ACHN (cell line): ENCODE measurements around the gene NDUFS8.

Experiments
- DNase-seq: peaks from one replicate; pipeline ENCODE4 v3.0.0-alpha.2; 2015
- in situ Hi-C: cut with HindIII; loops from 2 replicates; pipeline ENCODE4 v1.10.0; 2017; ENCODE audit warnings: low sequenced_read_pairs, low pct_ligation_motif_present, low pct_unique_long_range_greater_than_20kb

The NDUFS8 gene

DNA sequence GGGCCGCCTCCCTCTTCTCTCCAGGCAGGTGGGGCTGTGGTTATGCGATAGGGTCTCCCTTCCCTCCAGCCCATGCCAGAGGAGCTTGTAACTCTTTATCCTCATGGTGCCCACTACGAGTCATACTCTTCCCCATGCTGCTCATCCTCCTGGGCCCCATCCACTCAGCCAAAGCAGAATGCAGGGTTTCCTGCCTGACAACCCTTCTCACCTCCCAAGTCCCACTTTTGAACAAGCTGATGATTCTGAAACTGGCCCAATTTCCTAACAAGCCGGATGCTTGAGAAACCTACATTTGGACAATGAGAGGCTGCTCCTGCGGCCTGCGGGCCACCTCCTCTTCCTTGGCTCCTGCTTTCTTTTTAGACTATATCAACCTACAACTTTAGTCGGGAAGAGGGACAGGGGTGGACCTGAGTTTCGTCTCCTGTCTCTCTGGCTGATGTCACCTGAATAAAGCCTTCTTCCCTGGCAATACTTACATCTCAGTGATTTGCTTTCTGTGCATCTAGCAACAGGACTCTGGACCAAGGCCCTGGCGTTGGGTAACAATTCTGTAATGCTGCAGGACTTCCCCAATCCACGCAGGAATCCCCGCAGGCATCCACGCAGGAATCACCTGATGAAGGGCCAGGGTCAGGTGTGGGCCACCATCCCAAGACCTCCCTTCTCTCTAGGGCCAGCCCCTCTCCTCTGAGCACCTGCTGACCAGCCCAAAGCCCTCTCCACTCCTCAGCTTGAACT lies 1.5 kb upstream of the NDUFS8 start:
- in situ Hi-C loops: no loop called here
- no peak for DNase-seq

GRCh38 chr11:68031144-68031464 lies 623 bp downstream of the NDUFS8 start:
- in situ Hi-C loops: no loop called here
- no peak for DNase-seq

- in situ Hi-C loops: no loop called here
- no peak for DNase-seq
Measured at GRCh38 chr11:68032003-68032402, 1.5 kb downstream of the NDUFS8 start.

GRCh38 chr11:68032997-68033707 lies 2.7 kb downstream of the NDUFS8 start:
- in situ Hi-C loops: no loop called here
- no peak for DNase-seq

DNA sequence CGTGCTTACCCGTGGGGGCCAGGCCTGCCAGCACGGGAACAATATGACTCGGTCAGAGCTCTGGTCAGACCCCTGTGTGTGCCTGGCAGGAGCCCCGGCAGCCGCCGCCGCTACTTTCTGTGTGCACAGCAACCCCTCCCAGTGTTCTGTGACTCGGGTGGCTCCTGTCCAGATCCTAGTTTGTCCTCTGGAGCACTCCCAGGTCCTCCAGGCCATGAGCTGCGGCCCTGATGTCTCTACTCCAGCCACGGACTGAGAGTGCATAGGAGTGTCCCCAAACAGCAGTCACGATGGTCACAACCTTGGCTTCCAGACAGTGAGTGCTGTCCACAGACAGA lies 3.2 kb downstream of the NDUFS8 start:
- in situ Hi-C loops: no loop called here
- DNase-seq: no peak

- in situ Hi-C loops: no loop called here
- DNase-seq: no peak
Measured at GRCh38 chr11:68035266-68035876, 4.9 kb downstream of the NDUFS8 start.

DNA sequence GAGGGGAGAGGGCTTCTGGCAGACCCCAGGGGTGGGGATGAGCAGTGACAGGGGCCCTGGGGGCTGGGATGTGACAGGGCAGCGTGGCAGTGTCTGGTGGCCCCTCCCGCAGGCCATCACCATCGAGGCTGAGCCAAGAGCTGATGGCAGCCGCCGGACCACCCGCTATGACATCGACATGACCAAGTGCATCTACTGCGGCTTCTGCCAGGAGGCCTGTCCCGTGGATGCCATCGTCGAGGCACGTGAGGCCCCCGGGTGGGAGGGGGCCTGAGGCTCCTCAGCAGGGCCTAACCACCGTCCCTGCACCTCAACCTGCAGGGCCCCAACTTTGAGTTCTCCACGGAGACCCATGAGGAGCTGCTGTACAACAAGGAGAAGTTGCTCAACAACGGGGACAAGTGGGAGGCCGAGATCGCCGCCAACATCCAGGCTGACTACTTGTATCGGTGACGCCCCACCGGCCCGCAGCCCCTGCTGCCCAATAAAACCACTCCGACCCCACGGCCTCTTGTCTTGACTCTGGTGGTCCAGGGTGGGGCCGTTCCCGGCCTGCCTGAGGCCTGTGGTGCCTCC lies 5.7 kb downstream of the NDUFS8 start:
- in situ Hi-C loops: no loop called here
- DNase-seq: no peak

- DNase-seq: no peak
- in situ Hi-C loops: no loop called here
Measured at GRCh38 chr11:68036717-68037239, 6.3 kb downstream of the NDUFS8 start.

GRCh38 chr11:68037411-68038225 lies 7.1 kb downstream of the NDUFS8 start:
- DNase-seq: no peak
- in situ Hi-C loops: no loop called here

DNA sequence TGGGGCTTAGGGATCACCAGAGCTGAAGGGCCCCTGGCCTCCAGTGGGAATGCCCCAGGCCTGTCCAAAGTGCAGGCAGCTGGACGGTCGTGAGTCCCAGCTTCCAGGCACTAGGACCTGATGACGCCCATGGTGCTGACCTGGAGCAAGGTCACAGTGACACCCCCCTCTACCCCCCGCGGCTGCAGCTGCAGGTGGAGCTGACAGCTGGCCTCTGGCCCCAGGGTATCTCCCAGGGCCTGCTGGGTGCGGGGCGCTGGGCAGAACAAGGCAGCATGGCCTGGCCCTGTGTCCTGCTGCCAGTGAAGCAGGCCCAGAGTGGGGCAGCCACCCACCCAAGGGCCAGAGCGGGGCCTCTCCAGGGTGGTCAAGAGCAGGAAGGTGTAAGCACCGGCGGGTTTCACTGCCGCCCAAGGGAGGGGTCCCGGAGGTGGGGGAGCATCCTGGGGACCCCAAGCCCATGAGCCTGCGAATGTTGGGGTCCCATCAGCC lies 7.8 kb downstream of the NDUFS8 start:
- in situ Hi-C loops: no loop called here
- no peak for DNase-seq

GRCh38 chr11:68038718-68039525 lies 8.4 kb downstream of the NDUFS8 start, which contains the start of gene TCIRG1:
TCIRG1 (plus strand) TSS chr11:68039025; CDS start chr11:68041272, 2,247 bp downstream.
- DNase-seq: peak; percentile 86
- in situ Hi-C loops: no loop called here

DNA sequence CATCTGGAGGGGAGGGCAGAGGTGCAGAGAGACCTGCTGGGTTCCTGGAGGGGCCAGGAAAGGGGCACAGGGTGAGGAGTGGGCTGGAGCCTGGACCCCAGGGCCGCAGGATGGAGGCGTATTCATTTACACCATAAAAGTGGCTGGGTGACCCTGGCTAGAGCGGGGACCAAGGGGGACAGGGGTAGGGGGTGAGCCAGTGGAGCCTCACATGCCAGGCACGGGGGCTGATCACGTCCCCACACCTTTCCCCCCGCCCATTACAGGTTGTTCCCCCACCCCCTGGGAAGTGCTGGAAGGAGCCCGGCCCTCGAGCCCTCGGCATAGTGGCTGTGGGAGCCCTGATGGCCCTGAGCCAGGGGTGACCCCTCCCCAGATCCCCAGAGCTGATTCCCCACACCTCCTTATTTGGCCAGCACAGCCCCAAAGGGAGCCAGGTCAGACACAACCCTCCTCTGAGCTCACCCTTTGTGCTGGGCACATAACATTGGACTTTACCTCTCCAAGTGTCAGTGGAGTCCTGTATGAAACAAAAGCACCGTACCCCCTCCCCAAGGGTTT lies 9.1 kb downstream of the NDUFS8 start:
- DNase-seq: no peak
- in situ Hi-C loops: no loop called here

GRCh38 chr11:68040101-68040956 lies 9.8 kb downstream of the NDUFS8 start:
- DNase-seq: peak; percentile 56
- in situ Hi-C loops: no loop called here

- in situ Hi-C loops: no loop called here
- no peak for DNase-seq
Measured at GRCh38 chr11:68040957-68041591, 10.6 kb downstream of the NDUFS8 start.

DNA sequence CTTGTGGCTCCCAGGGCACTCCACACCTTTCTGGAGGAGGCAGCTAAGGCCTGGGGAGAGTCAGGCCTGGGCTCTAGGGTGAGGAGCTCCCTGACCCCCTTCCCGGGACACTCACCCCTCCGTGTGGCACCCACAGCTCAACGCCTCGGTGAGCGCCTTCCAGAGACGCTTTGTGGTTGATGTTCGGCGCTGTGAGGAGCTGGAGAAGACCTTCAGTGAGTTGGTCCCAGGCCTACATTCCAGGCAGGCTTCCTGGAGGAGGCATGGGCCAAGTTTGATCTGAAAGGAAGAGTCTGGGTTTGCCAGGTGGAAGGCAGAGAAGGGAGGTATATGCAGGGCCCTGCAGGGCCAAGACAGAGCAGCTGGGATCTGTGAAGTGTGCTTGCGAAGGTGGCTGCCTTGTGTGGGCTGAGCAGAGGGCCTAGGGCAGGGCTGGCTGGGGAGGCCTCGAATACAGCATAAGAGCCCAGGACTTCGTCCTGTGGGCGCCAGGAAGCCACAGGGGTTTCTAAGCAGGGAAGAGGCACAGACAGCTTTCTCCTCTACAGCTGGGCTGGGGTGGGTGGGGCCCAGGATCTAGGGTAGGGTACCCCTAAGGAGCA lies 11.2 kb downstream of the NDUFS8 start:
- no peak for DNase-seq
- in situ Hi-C loops: no loop called here
